NCI-H1417 treated with DMSO at 0.1 percent for 48 hours (cell line): ENCODE results near the gene FKBP7.
"Not testable (repeated sequence)": the region's sequence is repeated elsewhere in the genome, so short reads cannot be mapped to it uniquely, and the experiment has no call there.

ENCODE experiments used
- DNase-seq: peaks from one replicate; lab custom pipeline; 2025; lab: John Stamatoyannopoulos, UW

FKBP7 gene

GRCh38 chr2:178485356-178485755 is 7.0 kb upstream of the FKBP7 start:
- no peak for DNase-seq

GRCh38 chr2:178484245-178485041 is 6.0 kb upstream of the FKBP7 start:
- DNase-seq: peak; percentile 4

DNA sequence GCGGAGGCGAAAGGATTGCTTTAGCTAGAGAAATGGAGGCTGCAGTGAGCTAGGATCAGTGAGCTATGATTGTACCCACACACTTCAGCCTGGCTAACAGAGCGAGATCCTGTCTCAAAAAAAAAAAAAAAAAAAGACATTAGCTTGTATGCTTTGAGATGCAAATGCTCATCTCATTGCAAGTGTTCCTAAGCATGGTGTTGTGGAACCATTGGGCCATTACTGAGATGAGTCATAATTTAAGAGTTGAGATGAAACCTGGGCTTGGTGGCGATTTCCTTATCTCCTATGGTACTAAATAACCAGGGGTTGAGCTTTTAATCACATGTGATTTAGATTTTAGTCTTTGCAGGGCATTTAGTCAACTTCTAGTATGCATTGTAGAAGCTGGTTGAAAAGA is 4.0 kb upstream of the FKBP7 start:
- DNase-seq: no peak

- DNase-seq: peak; percentile 22
Observed at GRCh38 chr2:178480227-178481181, 2.1 kb upstream of the FKBP7 start, which contains the start of gene PLEKHA3. Gene PLEKHA3 (plus strand): TSS chr2:178480457. CDS start chr2:178480870, 413 bp downstream.

DNA sequence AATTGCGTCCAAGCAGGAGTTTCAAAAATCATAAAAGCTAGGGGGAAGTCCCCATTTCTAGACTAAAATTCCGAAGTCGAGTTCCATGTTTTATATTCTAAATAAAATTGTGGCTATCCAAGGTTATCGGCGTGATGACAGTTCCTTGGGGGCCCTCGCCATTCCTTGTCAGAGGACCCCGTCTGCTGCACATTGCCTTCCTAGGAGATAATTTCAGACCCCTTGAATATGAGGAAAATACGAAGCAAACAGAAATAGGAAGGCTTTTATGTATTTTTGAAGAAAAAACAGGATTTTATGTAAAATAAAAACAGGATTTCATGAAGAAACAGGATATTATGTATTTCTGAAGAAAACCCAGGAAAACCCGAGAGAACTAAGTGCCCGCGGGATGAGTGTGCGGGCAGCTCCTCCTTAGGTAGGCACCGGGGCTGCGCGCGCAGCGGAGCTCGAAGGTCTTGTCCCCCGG is 1.4 kb upstream of the FKBP7 start:
- no peak for DNase-seq

GRCh38 chr2:178479275-178479616 is 846 bp upstream of the FKBP7 start:
- no peak for DNase-seq

GRCh38 chr2:178478130-178478438 is 316 bp downstream of the FKBP7 start:
- DNase-seq: no peak

DNA sequence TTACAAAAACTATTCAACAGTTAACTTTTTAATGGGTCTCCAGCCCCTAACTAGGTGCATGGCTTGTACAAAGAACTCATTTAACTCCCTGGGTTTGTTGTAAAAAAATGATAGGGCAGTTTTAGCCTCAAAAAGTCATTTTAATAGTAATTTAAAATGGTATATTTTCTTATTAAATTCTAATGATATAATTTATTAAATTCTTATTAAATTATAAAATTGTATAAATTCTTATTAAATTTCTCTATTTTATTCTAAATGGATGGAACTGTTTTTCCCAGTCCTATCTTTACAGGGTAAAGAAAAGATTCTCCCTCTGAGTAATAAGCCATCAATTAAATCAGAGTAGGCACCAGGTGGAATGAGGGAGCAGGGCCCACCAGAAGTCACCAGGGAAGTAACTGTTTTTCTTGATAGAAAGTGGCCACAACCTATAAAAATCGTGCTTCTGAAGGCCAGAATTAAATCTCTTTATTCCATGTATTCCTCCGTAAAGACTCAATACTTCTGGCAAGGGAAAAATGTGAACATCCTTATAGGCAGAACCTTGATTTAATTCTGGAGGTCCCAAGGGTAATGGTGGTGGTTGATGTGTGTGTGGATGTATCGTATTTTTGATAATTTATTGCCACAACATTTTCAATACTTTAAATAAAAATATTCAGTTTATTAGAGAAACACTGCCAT is 814 bp downstream of the FKBP7 start:
- no peak for DNase-seq

GRCh38 chr2:178476477-178476876 is 1.9 kb downstream of the FKBP7 start:
- DNase-seq: no peak

GRCh38 chr2:178474560-178474959 is 3.8 kb downstream of the FKBP7 start:
- DNase-seq: no peak

GRCh38 chr2:178473931-178474330 is 4.5 kb downstream of the FKBP7 start:
- no peak for DNase-seq

DNA sequence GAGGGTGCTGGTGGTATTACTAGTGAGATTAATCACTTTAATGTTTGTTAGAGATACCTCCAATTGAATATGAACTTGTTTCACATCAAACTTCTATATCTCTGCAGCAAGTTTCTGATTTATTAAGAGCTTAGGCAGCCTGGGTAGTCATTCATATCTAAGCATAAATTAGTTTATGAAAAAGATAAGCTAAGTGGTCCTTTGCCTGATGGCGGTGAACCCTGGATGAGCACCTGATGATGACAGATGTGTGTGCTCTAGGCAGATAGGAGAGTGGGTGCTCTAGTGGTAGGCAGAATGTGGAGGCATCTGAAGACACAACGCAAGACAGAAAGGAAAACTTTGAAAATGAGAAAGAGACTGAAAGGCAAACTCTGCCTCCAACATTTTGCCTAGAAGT is 5.0 kb downstream of the FKBP7 start:
- DNase-seq: no peak

DNA sequence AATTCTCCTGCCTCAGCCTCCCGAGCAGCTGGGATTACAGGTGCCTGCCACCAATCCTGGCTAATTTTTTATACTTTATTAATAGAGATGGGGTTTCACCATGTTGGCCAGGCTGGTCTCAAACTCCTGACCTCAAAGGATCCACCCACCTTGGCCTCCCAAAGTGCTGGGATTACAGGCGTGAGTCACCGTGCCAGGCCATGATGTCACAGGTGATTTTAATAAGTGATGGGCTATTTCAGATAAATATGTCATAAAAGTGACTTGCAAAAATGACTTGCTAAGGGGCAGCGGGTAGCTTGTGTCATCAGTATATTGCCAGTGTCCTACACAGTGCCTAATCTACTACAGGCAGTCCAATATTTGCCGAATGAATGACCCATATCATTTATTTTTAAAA is 7.1 kb downstream of the FKBP7 start:
- DNase-seq: not testable (repeated sequence)

DNA sequence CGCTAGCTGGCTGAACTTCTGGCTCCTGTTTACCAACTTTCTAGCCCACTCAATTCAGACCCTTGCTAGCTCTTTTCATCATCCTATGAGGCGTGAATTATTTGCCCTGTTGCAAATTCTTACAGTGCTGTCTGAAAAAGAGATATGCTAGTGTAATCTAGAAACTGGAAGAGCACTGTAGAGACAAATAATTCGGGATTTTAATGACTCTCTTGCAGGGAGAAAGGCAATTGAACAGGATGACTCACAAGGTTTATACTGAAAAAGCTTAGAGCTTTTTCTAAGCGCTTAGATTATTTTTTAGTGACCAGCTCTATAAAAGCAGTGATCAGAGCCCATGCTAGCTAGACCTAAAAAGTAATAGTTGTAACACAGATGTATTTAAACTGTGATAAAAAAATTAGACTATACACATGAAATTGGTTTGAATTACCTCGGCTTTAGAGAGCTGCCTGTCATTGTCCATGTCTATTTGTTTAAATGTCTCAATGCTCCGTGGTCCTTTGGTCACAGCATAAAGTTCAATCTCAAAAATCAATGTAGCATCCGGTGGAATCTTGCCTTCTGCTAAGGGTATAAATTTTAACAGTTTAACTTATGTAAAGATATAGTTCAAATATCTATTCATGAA is 9.1 kb downstream of the FKBP7 start:
- DNase-seq: no peak

DNA sequence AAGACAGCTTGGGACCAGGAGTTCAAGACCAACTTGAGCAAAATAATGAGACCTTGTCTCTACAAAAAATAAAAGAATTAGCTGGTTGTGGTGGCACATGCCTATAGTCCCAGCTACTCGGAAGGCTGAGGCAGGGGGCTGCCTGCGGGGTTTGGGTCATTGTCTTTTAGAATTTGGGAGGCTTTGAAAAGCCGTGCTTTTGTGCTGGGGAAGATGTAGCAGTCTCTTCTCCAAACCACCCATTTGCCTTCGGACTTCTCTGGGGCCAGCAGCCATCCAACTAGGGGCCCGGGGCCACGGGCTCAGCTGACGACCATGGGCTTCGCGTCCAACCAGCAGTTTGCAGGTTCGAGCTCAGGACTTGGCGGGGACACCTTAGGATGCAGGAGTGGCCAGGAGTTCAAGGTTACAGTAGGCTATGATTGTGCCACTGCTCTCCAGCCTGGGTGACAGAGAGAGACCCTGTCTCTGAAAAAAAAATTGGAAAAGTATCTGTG is 21.0 kb downstream of the FKBP7 start:
- no peak for DNase-seq

DNA sequence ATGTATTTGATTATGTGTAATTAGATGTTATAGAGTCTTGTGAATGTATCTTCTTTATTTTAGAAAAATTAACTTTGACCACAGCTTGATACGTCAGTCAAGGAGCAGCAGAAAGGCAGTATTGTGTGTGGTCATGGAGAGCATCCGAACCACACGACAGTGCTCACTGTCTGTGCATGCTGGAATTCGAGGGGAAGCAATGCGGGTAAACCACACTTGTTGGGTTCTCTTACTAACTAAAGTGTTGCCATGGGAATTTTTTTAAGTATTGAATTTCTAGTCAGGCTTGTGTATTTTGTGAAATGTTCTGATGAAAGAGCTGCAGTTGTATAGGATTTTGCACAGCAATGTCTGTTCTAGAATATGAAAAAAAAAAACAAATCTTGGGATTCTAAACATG is 22.5 kb downstream of the FKBP7 start:
- DNase-seq: no peak

DNA sequence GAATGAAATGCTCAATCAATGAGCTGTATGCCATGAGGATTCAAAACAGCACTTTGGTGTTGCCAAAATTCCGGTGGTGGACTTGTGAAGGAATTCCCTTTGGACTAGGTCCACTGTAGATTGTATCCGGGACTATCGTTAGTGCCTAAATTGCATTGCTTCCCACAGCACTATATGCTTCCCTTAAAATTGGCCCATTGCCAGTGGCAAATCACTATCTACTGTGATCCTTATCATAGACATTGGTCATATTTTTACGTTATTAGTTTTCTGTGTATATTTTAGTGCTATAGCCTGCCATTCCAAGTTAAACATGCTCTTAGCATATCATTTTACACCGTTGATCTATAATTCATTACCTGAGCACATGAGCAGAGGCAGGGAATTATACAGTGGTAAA is 25.5 kb downstream of the FKBP7 start:
- no peak for DNase-seq

- no peak for DNase-seq
Observed at GRCh38 chr2:178452334-178452733, 26.1 kb downstream of the FKBP7 start.

- DNase-seq: peak; percentile 93
Observed at GRCh38 chr2:178450774-178451525, 27.4 kb downstream of the FKBP7 start, which contains the start of the genes PJVK and PRKRA. Gene PJVK (plus strand): TSS chr2:178451378. CDS start chr2:178453410, 2,032 bp downstream. Gene PRKRA (minus strand): TSS chr2:178451175. CDS start chr2:178451030, 145 bp downstream.

- DNase-seq: no peak
Observed at GRCh38 chr2:178450524-178450773, 28.0 kb downstream of the FKBP7 start.
